ENCODE results near the gene CXXC4.

The CXXC4 gene

DNA sequence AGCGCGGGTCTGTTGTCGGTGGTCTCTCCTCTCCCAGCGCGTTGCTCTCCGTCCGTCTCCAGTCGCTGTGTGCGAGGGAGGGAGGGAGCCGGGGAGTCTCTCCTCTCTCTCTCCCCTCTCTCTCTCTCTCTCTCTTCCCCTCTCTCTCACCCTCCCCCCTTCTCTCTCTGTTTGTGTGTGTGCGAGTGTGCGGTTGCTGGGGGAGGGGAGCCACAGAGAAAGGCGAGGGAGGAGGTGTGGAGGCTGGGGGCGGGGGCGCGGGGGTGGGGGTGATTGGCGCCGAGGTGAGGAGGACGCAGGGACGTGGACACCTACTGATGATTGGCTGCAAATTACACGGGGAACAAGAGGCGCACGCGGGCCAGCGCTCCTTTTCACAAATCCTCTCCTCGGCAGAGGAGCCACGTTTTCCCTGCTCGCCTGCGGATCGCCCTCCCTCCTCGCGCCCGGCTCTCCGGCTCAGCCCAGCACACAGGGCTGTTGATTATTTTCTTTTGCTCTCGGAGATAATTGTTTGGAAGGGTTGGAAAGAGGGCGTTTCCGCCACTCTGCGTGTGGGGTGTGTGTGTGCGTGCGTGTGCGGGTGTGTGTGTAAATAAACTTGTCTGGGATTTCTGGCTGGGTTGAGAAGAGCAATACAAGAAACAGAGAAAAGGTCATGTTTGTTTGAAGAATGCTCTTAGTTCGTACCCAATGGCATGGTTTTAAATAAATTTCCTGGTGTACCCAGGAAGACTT is at the start of gene CXXC4:
Gene CXXC4 (minus strand): TSS at position 73 of the 738 bp plus-strand sequence. CDS start 3,092 bp downstream, outside the sequence.
- DNase-seq (ENCODE audit: low spot score), result peak; percentile 92

DNA sequence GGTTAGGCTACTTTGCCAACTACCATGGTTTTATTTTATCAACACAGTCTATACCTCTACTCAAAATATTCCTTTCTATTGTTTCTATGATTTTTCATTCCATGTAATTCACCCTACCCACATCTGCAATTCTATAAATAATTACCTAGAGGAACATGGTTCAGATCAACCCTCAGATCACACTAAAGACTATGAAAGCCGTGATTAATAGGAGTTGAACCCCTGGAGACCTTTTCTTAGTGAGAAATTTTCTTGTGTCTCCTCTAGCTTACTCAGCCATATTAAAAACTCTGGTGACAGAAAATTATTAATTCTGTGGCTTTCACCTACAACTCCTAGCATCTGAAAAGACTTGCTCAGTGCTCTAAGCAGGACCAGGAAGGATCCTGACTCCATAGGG is 38.5 kb upstream of the CXXC4 start:
- DNase-seq (ENCODE audit: low spot score), result no peak

DNA sequence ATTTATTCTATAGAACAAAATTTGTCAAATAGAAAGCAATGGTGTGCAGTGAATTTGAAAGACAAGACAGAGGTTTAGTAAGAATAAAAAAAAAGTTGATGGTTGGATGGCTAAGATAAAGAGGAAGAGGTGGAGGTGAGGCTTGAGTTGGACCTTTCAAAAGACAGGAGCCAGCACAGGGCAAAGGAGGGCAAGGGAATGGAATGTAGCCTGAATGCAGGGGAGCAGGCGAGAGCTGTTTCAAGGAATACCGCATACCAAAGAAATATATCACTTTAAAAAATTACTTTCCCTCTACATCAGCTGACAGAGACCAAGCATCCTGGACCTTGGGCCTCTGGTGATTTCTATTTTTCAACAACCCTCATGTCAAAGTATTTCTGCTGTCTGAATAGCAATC is 38.0 kb upstream of the CXXC4 start:
- DNase-seq (ENCODE audit: low spot score), result no peak

DNA sequence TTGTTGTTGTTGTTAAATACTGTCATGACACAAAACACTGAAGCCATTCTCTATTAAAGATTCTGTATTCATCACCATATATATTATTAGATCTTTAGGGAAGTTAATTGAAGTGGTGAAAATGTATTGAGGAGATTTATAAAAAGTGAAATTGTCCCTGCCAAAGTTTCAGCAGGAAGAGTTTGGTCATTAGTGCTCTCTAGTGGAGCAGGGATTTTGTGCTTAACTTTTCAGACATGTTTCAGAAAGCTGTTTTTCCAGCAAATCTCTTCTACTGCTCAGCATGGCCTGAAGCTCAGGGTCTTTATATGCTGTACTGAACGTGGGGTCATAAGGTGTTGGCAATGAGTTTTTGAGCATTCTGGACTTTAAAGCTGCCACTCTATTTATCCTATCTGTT is 36.7 kb upstream of the CXXC4 start:
- no peak for DNase-seq (ENCODE audit: low spot score)

DNA sequence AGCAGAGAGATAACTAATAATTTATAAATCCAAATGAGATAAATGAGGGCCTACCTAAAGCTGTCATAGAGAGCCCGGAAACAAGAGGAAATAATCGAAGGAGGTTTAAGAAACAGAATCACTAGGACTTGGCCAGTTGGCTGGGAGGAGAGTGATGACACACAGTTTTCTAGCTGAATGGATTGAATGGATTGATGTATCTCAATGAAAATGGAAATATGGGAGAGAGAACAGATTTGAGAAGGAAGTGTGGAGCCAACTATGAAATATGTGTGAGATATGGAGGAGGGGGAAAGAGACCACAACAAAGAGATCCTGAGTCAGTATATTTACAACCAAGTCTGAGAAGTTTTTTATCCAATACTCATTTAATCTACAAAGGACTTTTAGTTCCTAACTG is 35.7 kb upstream of the CXXC4 start:
- DNase-seq (ENCODE audit: low spot score), result no peak

- DNase-seq (ENCODE audit: low spot score), result no peak
These were observed 29.9 kb upstream of the CXXC4 start for GRCh38 chr4:104524591-104524990.

GRCh38 chr4:104524026-104524425 is 29.3 kb upstream of the CXXC4 start:
- no peak for DNase-seq (ENCODE audit: low spot score)

DNA sequence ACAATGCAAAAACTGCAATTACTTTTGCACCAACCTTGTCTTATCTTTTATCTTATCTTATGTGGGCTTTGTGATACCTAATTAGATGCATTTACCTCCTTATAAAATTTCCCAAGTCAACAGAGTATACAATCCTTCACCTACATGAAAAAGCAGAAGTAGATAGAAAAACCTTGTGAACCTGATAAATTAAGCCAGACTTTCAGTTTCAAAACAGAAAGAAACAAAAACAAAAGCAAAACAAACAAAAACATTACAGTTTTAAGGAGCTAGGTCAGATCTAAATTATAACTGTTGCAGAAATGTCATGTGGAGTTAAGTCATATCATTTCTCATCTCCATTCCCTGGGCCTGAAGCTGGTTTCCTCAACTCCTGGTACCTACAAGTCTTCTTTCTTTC is 24.9 kb upstream of the CXXC4 start:
- DNase-seq (ENCODE audit: low spot score), result no peak

DNA sequence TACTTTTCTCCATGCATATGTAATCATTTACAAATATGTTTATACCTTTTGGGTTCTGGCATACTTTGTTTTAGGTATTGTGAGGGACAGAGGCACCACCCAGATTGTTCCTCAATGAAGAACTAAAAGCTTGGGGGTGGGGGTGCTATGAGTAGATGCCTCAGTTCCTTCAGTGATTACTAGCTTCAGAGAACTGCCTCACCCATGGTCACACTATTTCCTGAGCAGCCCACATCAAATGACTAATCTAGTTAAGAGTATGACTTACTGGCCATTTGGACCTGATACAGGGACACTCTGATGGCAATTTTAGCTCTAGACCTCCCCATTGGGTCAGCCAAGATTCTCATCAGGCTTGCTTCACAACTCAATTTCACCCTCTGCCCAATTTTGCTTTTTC is 22.2 kb upstream of the CXXC4 start:
- no peak for DNase-seq (ENCODE audit: low spot score)

DNA sequence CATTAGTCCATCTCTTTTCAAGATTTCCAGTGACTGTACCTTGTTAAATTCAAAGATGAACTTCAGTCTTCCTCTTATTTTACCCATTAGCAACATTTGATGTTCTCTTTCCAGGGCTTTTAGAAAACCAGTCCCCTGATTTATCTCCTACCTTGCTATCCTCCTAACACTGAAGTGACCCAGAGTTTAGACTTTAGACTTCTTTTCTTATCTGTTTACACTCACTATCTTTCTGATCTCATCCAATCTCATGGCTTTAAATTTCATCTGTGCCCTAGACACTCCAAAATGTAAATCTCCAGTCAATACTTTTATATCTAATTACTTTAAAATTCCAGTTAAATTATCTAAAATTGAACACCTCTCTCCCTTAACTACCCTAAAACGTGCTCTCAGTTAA is 13.5 kb upstream of the CXXC4 start:
- DNase-seq (ENCODE audit: low spot score), result no peak

- DNase-seq (ENCODE audit: low spot score), result no peak
These were observed 12.4 kb upstream of the CXXC4 start for GRCh38 chr4:104507112-104507511.

GRCh38 chr4:104504536-104504935 is 9.8 kb upstream of the CXXC4 start:
- no peak for DNase-seq (ENCODE audit: low spot score)

GRCh38 chr4:104502471-104502870 is 7.8 kb upstream of the CXXC4 start:
- no peak for DNase-seq (ENCODE audit: low spot score)

GRCh38 chr4:104501290-104501689 is 6.6 kb upstream of the CXXC4 start:
- DNase-seq (ENCODE audit: low spot score), result no peak

DNA sequence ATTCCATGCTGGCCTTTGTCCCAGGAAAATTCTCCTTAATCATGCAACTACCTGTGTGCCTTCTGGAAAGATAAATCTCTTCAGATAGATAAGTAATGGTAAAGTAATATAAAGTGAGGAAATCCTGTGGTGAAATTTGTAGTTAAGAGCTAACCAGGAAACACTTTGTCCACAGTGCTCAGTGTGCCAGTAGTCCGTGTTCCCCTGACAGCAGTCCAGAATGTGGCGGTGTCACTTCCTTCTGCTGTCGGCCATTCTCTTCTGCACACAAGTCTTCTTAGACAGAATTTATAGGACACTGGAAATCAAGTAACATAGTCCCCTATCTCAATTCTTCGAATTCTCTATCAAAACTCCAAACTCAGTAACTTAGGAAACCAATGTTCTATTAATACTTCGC is 5.7 kb upstream of the CXXC4 start:
- DNase-seq (ENCODE audit: low spot score), result no peak

GRCh38 chr4:104494185-104494584 is 509 bp downstream of the CXXC4 start:
- no peak for DNase-seq (ENCODE audit: low spot score)

- no peak for DNase-seq (ENCODE audit: low spot score)
These were observed 1.4 kb downstream of the CXXC4 start for GRCh38 chr4:104493081-104493831.

- peak; percentile 59 for DNase-seq (ENCODE audit: low spot score)
These were observed 2.4 kb downstream of the CXXC4 start for GRCh38 chr4:104492183-104492771.

DNA sequence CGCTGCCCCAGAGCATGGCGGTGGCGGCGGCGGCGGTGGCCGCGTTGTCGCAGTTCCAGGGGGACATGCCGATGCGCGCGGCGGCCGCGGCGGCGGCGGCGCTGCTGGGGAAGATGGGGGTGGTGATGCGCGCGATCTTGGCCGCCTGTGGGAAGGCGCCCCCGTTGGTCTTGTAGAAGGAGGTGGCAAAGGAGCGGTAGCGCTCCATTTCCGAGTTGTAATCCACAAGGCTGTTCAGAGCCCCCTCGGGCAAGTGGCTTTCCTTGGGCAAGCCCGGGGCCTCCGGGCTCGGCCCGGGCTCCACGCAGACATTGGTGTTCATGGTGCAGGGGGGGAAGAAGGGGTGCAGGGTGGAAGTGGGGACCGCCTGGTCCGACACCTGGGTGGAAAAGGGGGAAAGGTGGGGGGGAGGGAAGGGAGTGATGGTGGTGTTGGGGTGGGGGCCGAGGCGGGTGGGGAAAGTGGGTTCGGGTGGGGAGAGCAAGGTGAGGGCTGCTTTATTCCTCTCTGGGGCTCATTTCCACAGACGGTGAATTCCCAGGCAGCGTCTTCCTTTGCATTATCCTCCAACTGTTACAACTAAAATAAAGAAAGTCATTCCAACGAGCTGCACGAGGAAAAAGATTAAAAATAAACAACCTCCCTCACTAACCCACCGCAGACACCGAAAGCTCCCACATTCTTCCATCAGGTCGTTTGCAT is 3.1 kb downstream of the CXXC4 start:
- DNase-seq (ENCODE audit: low spot score), result peak; percentile 84

- peak; percentile 78 for DNase-seq (ENCODE audit: low spot score)
These were observed 3.8 kb downstream of the CXXC4 start for GRCh38 chr4:104490770-104491480.

GRCh38 chr4:104490096-104490769 is 4.5 kb downstream of the CXXC4 start:
- DNase-seq (ENCODE audit: low spot score), result no peak

Data from ecto neural progenitor cell (in vitro differentiated cells).